Measurements from ENCODE around the gene GULP1.
"Not testable (repeated sequence)": the region's sequence is repeated elsewhere in the genome, so short reads cannot be mapped to it uniquely, and the experiment has no call there.

The GULP1 gene, protein sequence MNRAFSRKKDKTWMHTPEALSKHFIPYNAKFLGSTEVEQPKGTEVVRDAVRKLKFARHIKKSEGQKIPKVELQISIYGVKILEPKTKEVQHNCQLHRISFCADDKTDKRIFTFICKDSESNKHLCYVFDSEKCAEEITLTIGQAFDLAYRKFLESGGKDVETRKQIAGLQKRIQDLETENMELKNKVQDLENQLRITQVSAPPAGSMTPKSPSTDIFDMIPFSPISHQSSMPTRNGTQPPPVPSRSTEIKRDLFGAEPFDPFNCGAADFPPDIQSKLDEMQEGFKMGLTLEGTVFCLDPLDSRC

DNA sequence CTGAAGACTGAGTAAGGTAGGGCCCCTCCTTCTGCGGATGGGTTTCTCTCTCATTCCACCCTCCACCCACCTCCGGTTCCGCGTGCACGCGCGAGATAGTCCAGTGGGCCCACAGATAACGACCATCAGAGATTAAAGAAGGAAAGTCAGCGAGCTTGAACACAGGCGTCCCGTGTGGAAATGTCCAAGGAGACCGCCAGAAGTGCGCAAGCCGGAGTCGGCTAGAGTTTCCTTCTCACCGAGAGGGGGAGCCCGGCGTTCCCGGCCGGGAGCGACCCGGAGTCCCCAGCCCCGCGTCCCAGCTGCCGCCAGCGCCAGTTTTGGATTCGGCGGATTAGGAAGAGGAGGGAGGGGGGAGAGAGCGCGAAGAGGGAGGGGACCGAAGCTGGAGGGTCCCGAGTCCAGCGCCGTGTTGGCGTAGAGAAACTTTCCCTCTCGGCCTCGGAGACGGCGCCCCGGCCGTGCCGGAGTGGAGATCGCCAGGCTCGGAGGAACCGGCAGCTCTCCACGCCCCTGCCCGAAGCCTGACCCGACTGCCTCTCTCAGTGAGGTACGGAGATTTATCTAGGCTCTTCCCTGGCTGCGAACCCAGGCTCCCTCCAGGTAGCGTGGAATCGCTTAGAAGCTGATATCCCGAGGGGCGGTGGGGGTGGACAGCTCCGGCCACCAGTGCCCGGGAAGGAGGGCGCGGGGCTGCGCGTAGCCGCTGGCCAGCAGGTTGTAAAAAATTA lies at the start of gene GULP1:
TSS of gene GULP1 (plus strand) at position 258 of the 731 bp plus-strand sequence. CDS start 185,829 bp downstream, outside the sequence.
- DNase-seq (ENCODE audit: low read depth in 3 of 3, low spot score in 1 of 3), result no peak

DNA sequence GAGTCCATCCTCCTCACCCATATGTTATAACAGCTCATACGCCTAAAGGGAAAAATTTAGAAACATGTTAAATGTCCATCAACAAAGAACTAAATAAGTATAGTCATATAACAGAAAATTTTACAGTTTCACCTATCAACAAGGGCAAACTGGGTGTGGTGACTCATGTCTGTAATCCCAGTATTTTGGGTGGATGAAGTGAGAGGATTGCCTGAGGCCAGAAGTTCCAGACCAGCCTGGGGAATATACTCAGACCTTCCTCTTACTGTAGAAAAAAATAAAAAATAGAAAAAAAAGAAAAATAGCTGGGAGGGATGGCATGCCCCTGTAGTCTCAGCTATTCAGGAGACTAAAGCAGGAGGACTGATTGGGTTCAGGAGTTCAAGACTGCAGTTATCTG lies 48.3 kb upstream of the GULP1 start:
- DNase-seq (ENCODE audit: low read depth in 3 of 3, low spot score in 1 of 3), result no peak

DNA sequence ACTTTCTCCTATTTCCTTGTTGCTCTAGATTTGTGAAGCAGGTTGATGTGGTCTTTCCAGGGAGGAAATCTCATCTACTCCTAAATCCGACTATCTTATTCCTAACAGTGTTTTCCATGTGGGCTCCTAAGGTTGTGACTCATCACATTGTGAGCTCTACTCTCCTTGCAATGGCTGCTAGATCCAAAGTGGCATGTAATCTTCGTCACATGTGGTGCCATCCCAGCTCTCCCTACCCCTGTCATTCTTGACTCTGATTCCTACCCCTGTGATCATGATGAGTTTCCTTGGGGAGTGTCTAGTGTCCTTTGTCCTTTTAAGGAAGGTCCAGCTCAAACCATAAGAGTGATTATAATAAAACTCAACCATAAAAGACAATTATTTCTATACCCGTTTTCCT lies 47.3 kb upstream of the GULP1 start:
- no peak for DNase-seq (ENCODE audit: low read depth in 3 of 3, low spot score in 1 of 3)

DNA sequence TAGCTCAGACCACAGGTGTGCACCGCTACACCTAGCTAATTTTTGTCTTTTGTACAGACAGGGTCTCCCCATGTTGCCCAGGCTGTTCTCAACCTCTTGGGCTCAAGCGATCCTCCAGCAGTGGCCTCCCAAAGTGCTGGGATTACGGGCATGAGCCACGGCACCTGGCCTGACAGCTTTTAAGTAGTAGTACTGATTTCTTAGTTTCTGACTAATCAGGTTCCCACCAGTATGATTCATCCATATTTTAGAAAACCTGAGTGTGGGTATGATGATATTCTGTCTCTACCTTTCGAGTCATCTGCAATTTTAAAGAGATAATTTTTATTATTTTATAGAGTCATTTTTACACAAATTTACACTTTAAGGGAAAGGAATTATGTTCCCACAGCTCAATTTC lies 46.4 kb upstream of the GULP1 start:
- DNase-seq (ENCODE audit: low read depth in 3 of 3, low spot score in 1 of 3), result no peak

DNA sequence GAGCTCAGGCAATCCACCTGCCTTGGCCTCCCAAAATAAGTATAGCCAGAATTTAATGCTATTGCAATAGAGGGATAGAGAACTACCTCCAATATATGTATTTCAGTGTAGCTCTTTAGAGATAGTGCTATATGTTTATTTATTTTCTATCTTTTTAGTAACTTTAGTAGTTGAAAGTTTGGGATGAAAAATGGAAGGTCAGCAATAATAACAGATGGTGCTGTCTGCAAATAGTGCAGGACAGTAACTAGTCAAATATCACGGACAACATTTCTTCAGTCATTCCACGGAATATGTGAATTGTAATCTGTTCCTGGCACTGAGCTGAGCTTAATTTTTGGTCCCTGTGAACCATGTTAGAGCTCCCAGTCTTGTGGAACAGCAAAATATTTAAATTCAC lies 43.2 kb upstream of the GULP1 start:
- DNase-seq (ENCODE audit: low read depth in 3 of 3, low spot score in 1 of 3), result no peak

DNA sequence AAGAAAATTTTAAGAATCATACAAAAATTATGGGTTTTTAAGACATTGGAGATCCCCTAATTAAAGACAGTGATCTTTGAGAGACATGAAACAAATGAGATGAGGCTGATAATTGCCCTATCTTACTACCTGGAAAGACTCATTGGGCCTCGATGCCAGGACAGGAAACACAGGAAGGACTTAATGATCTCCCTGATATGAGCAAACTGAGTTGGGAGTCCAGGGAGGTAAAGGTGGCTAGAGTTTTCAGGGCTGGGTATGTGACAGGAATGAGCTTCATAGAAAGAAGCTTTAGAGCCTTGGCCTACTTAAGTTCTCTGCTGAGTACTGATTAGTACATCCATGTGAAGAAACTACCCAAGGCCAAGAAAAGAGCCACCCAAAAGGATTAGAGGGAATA lies 40.6 kb upstream of the GULP1 start:
- no peak for DNase-seq (ENCODE audit: low read depth in 3 of 3, low spot score in 1 of 3)

DNA sequence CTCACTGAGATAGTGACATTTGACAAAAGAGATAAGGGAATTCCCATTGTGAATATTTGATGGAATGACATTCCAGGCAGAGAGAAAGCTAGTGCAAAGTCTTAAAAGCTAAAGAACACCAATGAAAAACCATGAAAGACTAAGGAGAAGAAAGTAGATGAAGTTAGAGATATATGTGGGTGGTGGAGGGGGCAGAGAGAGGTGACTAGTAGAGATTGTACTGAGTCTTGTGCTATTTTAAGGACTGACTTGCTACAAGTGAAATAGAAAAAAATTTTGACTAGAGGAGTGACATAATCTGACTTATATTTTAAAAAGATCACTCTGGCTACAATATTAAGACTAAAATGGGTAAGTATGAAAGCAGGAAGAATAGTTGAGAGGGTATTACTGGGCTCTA lies 35.3 kb upstream of the GULP1 start:
- DNase-seq (ENCODE audit: low read depth in 3 of 3, low spot score in 1 of 3), result no peak

DNA sequence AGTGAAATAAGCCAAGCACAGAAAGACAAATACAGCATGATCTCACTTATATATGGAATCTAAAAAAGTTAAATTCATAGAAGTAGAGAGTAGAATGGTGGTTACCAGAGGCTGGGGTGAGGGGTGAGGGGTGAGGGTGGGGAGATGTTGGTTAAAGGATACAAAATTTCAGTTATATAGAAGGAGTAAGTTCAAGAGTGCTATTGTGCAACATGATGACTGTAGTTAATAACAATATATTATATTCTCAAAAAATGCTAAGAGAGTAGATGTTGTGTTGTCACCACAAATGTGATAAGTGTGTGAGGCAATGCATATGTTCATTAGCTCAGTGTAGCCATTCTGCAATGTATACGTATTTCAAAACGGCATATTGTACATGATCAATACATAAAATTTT lies 26.4 kb upstream of the GULP1 start:
- DNase-seq (ENCODE audit: low read depth in 3 of 3, low spot score in 1 of 3), result no peak

DNA sequence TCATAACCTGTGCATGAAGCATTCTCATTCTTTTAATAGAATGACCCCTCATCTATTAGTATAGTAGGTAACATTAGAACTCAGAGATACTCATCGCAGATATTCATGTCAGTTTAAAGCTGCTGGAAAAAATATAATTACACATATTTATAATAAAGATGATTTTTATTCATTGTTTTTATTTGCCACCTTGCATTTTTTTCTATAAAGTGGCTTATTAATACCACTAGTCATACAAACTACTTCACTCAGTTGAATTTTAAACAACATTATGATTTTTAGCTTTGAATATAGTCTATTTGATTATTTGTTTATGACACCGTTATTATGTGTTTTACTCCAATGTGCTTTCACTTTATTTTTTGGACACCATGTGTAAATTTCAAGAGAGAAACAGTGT lies 23.9 kb upstream of the GULP1 start:
- no peak for DNase-seq (ENCODE audit: low read depth in 3 of 3, low spot score in 1 of 3)

DNA sequence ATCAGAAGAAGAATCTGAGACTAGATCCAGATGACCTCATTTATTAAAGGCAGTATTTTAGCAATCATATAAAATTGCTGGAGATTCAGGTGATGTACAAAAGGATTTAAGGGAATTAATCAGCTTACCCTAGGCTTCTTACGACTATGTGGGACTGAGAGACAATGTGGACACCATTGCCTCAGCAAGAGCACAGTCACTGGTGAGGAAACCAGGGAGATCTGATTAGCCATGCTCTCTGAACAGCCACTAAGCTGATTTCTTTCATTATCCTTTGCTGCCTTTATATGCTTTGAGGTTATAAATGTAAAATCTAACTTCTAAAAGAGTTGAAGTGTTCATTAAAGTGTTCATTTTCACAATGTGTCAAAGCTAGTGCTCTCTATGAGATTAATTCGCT lies 22.7 kb upstream of the GULP1 start:
- no peak for DNase-seq (ENCODE audit: low read depth in 3 of 3, low spot score in 1 of 3)

DNA sequence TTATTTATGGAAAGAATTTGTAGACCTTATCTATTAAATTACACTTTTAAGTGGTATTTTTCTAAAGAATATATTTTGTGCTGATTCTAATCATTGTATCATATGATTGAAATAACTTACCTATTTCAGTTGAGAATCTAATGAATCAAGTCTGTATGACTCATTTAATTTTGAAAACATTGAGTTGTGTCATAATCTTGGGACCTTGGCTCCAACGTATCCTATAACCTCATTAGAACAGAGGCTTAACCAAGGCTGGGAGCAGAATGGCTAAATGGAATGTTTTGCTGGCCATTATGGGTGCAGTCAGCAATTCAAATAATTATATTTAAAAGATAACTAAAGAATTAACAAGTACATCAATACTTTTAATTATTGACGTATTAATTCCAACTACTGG lies 19.6 kb upstream of the GULP1 start:
- DNase-seq (ENCODE audit: low read depth in 3 of 3, low spot score in 1 of 3), result no peak

DNA sequence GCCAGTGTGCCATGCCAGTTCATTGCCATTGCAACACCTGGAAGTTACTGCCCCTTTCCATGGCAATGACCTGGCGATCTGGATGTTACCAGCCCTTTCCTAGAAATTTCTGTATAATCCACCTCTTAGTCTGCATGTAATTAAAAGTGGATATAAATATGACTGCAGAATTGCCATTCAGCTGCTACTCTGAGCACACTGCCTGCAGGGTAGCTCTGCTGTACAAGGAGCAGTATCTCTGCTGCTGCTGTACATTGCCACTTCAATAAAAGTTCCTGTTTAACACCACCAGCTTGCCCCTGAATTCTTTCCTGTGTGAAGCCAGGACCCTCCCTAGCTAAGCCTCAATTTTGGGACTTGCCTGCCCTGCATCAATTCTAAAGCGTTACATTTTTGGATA lies 17.4 kb upstream of the GULP1 start:
- no peak for DNase-seq (ENCODE audit: low read depth in 3 of 3, low spot score in 1 of 3)

DNA sequence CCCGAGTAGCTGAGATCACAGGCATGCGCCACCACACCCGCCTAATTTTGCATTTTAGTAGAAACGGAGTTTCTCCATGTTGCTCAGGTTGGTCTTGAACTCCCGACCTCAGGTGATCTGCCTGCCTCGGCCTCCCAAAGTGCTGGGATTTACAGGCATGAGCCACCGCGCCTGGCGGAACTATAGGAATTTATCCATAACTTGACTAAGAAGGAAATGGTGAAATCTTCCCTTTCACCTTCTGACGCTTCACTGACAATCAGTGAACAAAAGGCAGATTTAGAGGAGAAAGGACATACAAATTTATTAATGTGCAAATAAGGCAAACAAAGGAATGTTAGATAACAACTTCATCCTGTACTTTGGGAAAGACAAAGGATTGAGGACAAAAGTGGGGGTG lies 15.4 kb upstream of the GULP1 start:
- DNase-seq (ENCODE audit: low read depth in 3 of 3, low spot score in 1 of 3), result no peak

DNA sequence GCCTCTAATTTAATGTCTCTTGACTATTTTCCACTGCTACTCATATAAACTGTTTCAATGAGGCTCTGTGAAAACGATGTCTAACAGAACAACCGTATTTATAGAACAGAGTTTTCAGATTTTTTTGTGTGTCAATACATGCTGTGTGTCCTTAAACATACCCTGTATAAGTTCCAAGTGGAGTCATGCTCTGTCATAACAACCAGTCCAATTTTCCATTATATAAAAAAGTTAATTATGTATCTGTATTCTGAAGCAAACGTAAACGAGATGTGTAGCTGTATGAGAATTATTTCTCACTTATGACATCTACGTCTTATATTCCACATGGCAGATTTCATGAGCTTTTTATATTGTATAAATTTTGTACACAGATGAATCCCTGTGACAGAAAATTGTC lies 13.9 kb upstream of the GULP1 start:
- no peak for DNase-seq (ENCODE audit: low read depth in 3 of 3, low spot score in 1 of 3)

DNA sequence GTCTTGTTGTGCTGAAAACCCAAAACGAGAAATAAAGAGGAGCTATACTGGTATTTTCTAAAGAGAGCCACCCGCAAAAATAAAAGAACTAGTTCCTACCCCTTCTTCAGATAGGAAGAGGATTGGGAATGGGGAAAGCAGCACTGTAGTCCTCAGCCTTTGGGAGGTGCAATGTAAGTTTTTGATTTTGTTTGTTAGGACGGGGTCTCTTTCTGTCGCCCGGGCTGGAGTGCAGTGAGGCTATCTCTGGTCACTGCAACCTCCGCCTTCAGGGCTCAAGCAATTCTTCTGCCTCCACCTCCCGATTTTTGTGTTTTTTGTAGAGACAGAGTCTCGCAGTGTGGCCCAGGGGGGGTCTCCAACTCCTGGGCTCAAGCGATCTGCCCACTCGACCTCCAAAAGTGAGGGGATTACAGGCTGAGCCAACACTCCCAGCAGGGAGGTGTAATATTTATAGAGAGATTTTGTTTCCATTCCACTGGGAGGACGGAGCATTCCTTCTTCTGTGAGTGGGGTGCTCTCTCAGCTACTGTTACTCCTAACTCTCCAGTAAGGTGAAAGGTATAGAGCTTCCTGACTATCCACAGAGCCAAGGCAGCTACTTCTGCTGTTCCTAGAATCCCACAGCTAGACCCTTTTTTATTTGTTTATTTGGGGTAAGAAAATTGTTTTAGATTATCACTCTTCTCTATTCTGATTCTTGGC lies 13.1 kb upstream of the GULP1 start:
- no peak for DNase-seq (ENCODE audit: low read depth in 3 of 3, low spot score in 1 of 3)

DNA sequence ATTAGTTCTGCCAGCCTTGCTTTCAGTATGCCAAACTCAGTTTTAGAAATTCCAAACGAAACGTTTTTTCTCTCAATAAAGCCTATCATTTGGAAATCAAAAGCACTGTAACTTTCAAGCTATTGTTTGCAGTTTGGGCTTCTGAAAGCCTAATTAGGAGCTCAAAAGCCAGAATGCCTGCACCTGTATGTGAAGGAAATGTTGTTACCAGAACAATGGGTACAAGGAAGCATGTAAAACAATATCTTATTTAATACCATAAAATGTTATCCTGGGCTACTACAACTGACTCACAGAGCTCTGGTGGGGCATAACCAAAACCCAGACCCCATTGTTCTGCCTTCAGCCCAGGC lies 12.6 kb upstream of the GULP1 start:
- no peak for DNase-seq (ENCODE audit: low read depth in 3 of 3, low spot score in 1 of 3)

DNA sequence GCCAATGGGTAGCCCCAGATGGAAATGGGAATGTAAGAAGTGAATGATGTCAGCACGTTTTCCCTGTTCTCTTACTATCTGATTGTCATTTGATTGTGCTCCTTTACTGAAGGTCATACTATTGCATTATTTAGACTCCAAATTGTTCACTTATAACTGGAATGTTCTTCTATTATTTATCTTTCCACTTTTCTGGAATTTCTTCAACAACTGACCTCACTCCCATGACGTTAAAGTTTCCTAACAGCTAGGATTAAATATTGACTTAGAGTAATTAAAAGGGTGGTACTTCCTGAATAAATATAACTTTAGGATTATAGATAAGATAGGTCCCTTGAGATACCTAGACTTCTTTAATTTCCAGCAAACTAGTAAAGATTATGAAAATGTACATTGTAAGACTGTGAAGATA lies 10.9 kb upstream of the GULP1 start:
- DNase-seq (ENCODE audit: low read depth in 3 of 3, low spot score in 1 of 3), result no peak

DNA sequence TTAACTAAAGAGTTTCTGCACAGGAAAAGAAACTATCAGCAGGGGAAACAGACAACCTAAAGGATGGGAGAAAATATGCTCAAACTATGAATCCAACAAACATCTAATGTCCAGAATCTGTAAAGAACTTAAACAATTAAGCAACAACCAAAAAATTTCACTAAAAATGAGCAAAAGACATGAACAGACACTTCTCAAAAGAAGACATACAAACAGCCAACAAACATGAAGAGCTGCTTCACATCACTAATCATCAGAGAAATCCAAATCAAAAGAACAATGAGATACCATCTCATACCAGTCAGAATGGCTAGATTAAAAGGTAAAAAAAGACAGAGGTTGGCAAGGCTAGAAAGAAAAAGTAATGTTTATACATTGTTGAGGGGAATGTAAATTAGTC lies 8.8 kb upstream of the GULP1 start:
- no peak for DNase-seq (ENCODE audit: low read depth in 3 of 3, low spot score in 1 of 3)

DNA sequence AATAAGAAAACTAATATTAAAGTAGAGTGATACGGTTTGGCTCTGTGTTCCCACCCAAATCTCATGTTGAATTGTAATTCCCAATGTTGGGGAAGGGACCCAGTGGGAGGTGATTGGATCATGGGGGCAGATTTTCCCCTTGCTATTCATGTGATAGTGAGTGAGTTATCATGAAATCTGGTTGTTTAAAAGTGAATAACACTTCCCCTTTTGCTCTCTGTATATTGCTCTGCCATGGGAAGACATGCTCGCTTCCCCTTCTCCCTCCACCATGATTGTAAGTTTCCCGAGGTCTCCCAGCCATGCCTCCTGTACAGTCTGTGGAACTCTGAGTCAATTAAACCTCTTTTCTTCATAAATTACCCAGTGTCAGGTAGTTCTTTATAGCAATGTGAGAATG lies 7.4 kb upstream of the GULP1 start:
- DNase-seq (ENCODE audit: low read depth in 3 of 3, low spot score in 1 of 3), result not testable (repeated sequence)

DNA sequence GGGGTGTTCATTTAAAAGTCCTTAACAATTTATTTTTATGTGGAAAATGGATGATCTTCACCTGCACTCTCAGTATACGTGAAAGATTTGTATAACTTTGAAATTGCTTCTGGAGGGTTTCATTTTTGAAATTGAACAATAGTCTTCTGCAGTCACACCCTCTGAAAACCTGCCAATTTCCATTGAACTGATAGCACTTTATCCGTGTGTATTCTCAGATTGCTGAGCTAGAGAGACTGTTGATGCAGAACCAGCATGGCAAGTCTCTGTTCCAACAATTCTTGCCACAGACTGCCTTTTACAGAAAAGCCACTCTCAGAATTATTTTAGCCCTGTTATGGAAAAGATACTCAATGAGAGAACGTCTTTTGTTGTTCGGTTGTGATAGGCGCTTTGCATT lies 6.6 kb upstream of the GULP1 start:
- DNase-seq (ENCODE audit: low read depth in 3 of 3, low spot score in 1 of 3), result no peak

DNA sequence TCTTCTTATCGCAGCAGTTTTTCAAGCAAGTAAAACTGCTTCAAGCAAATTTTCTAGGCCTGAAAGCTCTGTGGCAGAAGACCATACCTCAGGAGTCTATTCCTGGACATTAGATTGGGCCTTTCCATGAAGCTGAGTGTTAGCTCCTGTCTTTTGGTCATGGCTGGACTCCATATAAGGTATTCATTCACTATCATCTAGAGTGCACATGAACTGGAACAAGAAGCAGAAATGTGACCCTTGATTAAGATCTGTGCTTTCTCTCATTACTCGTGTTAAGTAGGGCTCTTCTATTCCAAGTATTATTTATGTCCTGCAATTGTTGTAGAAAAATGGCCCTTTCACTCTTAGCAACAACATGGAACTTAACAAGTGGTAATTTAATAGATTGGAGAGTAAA lies 5.9 kb upstream of the GULP1 start:
- no peak for DNase-seq (ENCODE audit: low read depth in 3 of 3, low spot score in 1 of 3)

DNA sequence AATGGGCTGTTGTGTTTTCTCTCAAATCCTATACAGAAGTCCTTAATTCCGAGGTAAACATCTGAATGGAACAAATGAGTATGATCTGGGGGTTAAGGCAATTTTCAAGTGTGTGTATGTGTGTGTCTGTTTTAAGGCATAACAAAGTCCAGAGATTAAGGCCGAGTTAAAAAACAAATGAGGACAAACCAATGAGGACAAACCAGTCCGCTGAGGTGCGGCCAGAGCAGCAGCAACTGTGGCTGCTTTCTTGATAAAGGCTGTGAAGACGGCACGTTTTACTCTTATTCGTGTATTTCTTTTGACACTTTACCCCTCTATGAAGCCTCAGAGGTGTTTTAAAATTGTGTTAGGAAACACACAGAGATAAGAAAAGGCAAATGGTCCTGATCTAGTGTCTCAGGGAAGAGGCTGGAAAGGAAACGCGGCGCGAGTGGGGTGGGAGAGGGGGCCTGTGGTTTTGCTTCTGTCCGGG lies 495 bp upstream of the GULP1 start:
- DNase-seq (ENCODE audit: low read depth in 3 of 3, low spot score in 1 of 3), result no peak

Data from stimulated activated CD4-positive, alpha-beta T cell treated with anti-CD3 and anti-CD28 coated beads, TNF-alpha, amount 100 ng/mL, for 1 hour (primary cell).